ENCODE data around the gene ENTPD3. TPM values are rescaled to one million over a fixed set of nuclear protein-coding genes. Genes with fewer than 3 reads are reported as not detected.

The ENTPD3 gene
- total and polyA plus RNA-seq, 7 donors = 1.2 to 13.9 (median 4.9) TPM

- H3K36me3 ChIP-seq = no peaks in the 10 kb centered on the region
- no peak for DNase-seq
- H3K27ac ChIP-seq = no peak overlapping the region
- no peaks in the 10 kb centered on the region for H3K27me3 ChIP-seq
- H3K4me3 ChIP-seq = no peak overlapping the region
- intact Hi-C loops (cut with DNase I) = no loop called here
- H3K4me1 ChIP-seq = no peaks in the 10 kb centered on the region
- WGBS, 2 donors = 25 to 51% methylated on average over 2 of the region's 2 CpGs
- H3K9me3 ChIP-seq = no peaks in the 10 kb centered on the region
- no peak for TF ChIP-seq EP300 (IDR thresholded peaks at IDR 0.05)
- no peak for TF ChIP-seq POLR2AphosphoS5 (IDR thresholded peaks at IDR 0.05)
- no peak for TF ChIP-seq POLR2A (IDR thresholded peaks at IDR 0.05)
- TF ChIP-seq CTCF (IDR thresholded peaks at IDR 0.05) = no peak
Observed at GRCh38 chr3:40355410-40355809, 31.6 kb upstream of the ENTPD3 start.

GRCh38 chr3:40358454-40358853 is 28.5 kb upstream of the ENTPD3 start:
- no peak overlapping the region for H3K4me3 ChIP-seq
- 70 to 79% methylated on average over 1 of the region's 1 CpG for WGBS, 2 donors
- TF ChIP-seq POLR2AphosphoS5 (IDR thresholded peaks at IDR 0.05) = no peak
- TF ChIP-seq POLR2A (IDR thresholded peaks at IDR 0.05) = no peak
- no peak for TF ChIP-seq EP300 (IDR thresholded peaks at IDR 0.05)
- TF ChIP-seq CTCF (IDR thresholded peaks at IDR 0.05) = no peak
- no peaks in the 10 kb centered on the region for H3K4me1 ChIP-seq
- no peak for DNase-seq
- intact Hi-C loops (cut with DNase I) = no loop called here
- H3K9me3 ChIP-seq = no peaks in the 10 kb centered on the region
- H3K27ac ChIP-seq = no peak overlapping the region
- H3K36me3 ChIP-seq = no peaks in the 10 kb centered on the region
- no peaks in the 10 kb centered on the region for H3K27me3 ChIP-seq

- Histone ChIP-seq H3K9me3 (no peaks in the 10 kb centered on the region), H3K27me3 (no peaks in the 10 kb centered on the region), H3K4me3 (no peak overlapping the region), H3K27ac (no peak overlapping the region), H3K36me3 (no peaks in the 10 kb centered on the region), H3K4me1 (no peaks in the 10 kb centered on the region)
- intact Hi-C loops (cut with DNase I) = no loop called here
- 51 to 73% methylated on average over 2 of the region's 2 CpGs for WGBS, 2 donors
- no peak for DNase-seq
- no peak for TF ChIP-seq EP300 (IDR thresholded peaks at IDR 0.05)
- TF ChIP-seq POLR2AphosphoS5 (IDR thresholded peaks at IDR 0.05) = no peak
- TF ChIP-seq CTCF (IDR thresholded peaks at IDR 0.05) = no peak
- no peak for TF ChIP-seq POLR2A (IDR thresholded peaks at IDR 0.05)
Observed at GRCh38 chr3:40363674-40364073, 23.3 kb upstream of the ENTPD3 start.

- Histone ChIP-seq H3K27me3 (no peaks in the 10 kb centered on the region), H3K4me1 (no peaks in the 10 kb centered on the region), H3K27ac (no peak overlapping the region), H3K9me3 (no peaks in the 10 kb centered on the region), H3K4me3 (no peak overlapping the region), H3K36me3 (no peaks in the 10 kb centered on the region)
- TF ChIP-seq EP300 (IDR thresholded peaks at IDR 0.05) (no peak), CTCF (IDR thresholded peaks at IDR 0.05) (no peak), POLR2AphosphoS5 (IDR thresholded peaks at IDR 0.05) (no peak), POLR2A (IDR thresholded peaks at IDR 0.05) (no peak)
- no peak for DNase-seq
- 85 to 87% methylated on average over 2 of the region's 2 CpGs for WGBS, 2 donors
- intact Hi-C loops (cut with DNase I) = no loop called here
Observed at GRCh38 chr3:40366203-40367162, 20.5 kb upstream of the ENTPD3 start.

All from sigmoid colon (tissue), 7 donors.